Measurements from ENCODE around the gene NRGN. TPM values are rescaled to one million over a fixed set of nuclear protein-coding genes. Genes with fewer than 3 reads are reported as not detected.

Gene NRGN
- total RNA-seq, 1 experiment from 2014 or later: 7.8 TPM

DNA sequence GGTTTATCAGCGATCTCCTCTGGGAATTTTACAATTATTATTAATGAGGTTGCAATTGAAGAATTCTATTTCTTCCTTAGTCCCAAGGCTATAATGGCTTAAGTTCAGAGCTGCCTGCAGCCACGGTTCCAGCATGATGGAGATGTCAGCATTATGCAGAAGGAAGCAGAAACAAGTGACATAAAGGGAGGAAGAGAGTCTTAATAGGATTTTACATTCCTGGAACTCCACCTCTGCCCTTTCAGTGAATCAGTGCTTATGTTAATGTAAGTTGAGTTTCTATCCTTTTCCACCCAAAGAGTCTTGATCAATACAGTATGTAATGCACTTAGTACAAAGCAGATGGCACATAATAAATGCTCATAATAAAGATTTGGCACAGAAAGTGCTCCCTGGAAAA, 11.6 kb upstream of the NRGN start:
- BruUV-seq (replicated peaks): no TSS peak
- intact Hi-C loops (cut with micrococcal nuclease; ENCODE audit: unreplicated experiment): no loop called here
- no peak for DNase-seq
- no peaks in the 10 kb centered on the region for H3K36me3 ChIP-seq (ENCODE audit: control insufficient read depth, insufficient read depth, low read length)
- peaks cover 15% of the 10 kb centered on the region for H3K4me1 ChIP-seq
- CTCF ChIA-PET: no interaction called here
- Mint-ChIP-seq H3K36me3 (ENCODE audit: insufficient read depth, unreplicated experiment) (no peaks in the 10 kb centered on the region), H3K27me3 (ENCODE audit: insufficient read depth, unreplicated experiment) (no peaks in the 10 kb centered on the region), H3K9me3 (ENCODE audit: unreplicated experiment) (no peaks in the 10 kb centered on the region), H3K4me1 (ENCODE audit: low read depth, unreplicated experiment) (peaks cover 17% of the 10 kb centered on the region), H3K27ac (ENCODE audit: unreplicated experiment) (no peak overlapping the region), H3K4me3 (ENCODE audit: unreplicated experiment) (no peak overlapping the region)
- POLR2A ChIA-PET: no interaction called here
- no peak for TF ChIP-seq CTCF (IDR thresholded peaks at IDR 0.05; ENCODE audit: insufficient read depth in 1 of 2, low read depth in 1 of 2, low read length in 1 of 2, severe bottlenecking in 1 of 2, unreplicated experiment in 1 of 2)
- no peaks in the 10 kb centered on the region for H3K9me3 ChIP-seq
- H3K27me3 ChIP-seq (replicated peaks; ENCODE audit: control insufficient read depth, insufficient read depth, low read length): no peaks in the 10 kb centered on the region
- no peak overlapping the region for H3K4me3 ChIP-seq (ENCODE audit: low read depth, low read length)

GRCh38 chr11:124729571-124729970, 10.2 kb upstream of the NRGN start:
- POLR2A ChIA-PET: no interaction called here

DNA sequence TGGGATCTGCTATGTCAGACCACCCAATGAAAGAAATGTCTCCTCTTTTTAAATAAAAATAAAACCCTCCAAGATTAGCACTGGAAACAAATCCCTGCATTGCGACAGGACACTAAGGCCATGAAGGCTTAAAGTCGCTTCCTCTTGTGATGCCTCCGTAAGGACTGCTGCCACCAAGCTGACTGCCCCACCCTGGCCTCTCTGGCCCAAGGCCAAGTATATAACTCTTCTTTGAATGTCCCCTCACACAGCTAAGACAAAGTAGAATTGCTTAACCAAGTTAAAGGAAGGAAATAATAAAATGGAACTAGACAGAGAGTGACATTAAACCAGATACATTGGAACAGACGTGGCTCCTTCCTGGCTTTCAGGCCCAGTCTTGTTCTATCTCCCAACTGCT, 7.5 kb upstream of the NRGN start:
- H3K4me3 ChIP-seq (ENCODE audit: low read depth, low read length): no peak overlapping the region
- intact Hi-C loops (cut with micrococcal nuclease; ENCODE audit: unreplicated experiment): no loop called here
- no peaks in the 10 kb centered on the region; the same call in 1 of the 2 replicates for H3K27me3 ChIP-seq (replicated peaks; ENCODE audit: control insufficient read depth, insufficient read depth, low read length)
- no peaks in the 10 kb centered on the region for H3K4me1 Mint-ChIP-seq (ENCODE audit: low read depth, unreplicated experiment)
- no peaks in the 10 kb centered on the region for H3K9me3 ChIP-seq
- H3K27me3 Mint-ChIP-seq (ENCODE audit: insufficient read depth, unreplicated experiment): peaks cover 31% of the 10 kb centered on the region
- ChIA-PET CTCF (no interaction called here), POLR2A (no interaction called here)
- H3K27ac Mint-ChIP-seq (ENCODE audit: unreplicated experiment): no peak overlapping the region
- no peaks in the 10 kb centered on the region for H3K4me1 ChIP-seq
- no peak overlapping the region for H3K4me3 Mint-ChIP-seq (ENCODE audit: unreplicated experiment)
- no peak for TF ChIP-seq CTCF (IDR thresholded peaks at IDR 0.05; ENCODE audit: insufficient read depth in 1 of 2, low read depth in 1 of 2, low read length in 1 of 2, severe bottlenecking in 1 of 2, unreplicated experiment in 1 of 2)
- no TSS peak for BruUV-seq (replicated peaks)
- H3K9me3 Mint-ChIP-seq (ENCODE audit: unreplicated experiment): no peaks in the 10 kb centered on the region
- H3K36me3 Mint-ChIP-seq (ENCODE audit: insufficient read depth, unreplicated experiment): no peaks in the 10 kb centered on the region
- DNase-seq: no peak
- no peaks in the 10 kb centered on the region for H3K36me3 ChIP-seq (ENCODE audit: control insufficient read depth, insufficient read depth, low read length)

More at GRCh38 chr11:124729571-124729970, 10.2 kb upstream of the NRGN start:
- Mint-ChIP-seq H3K27ac (ENCODE audit: unreplicated experiment) (no peak overlapping the region), H3K4me1 (ENCODE audit: low read depth, unreplicated experiment) (peaks cover 16% of the 10 kb centered on the region), H3K36me3 (ENCODE audit: insufficient read depth, unreplicated experiment) (no peaks in the 10 kb centered on the region), H3K4me3 (ENCODE audit: unreplicated experiment) (no peak overlapping the region), H3K9me3 (ENCODE audit: unreplicated experiment) (no peaks in the 10 kb centered on the region), H3K27me3 (ENCODE audit: insufficient read depth, unreplicated experiment) (peaks cover 9% of the 10 kb centered on the region)
- H3K36me3 ChIP-seq (ENCODE audit: control insufficient read depth, insufficient read depth, low read length): no peaks in the 10 kb centered on the region
- peaks cover 12% of the 10 kb centered on the region for H3K4me1 ChIP-seq
- DNase-seq: no peak
- intact Hi-C loops (cut with micrococcal nuclease; ENCODE audit: unreplicated experiment): no loop called here
- no peaks in the 10 kb centered on the region for H3K9me3 ChIP-seq
- no peak overlapping the region for H3K4me3 ChIP-seq (ENCODE audit: low read depth, low read length)
- CTCF ChIA-PET: no interaction called here
- BruUV-seq (replicated peaks): no TSS peak
- H3K27me3 ChIP-seq (replicated peaks; ENCODE audit: control insufficient read depth, insufficient read depth, low read length): no peaks in the 10 kb centered on the region
- TF ChIP-seq CTCF (IDR thresholded peaks at IDR 0.05; ENCODE audit: insufficient read depth in 1 of 2, low read depth in 1 of 2, low read length in 1 of 2, severe bottlenecking in 1 of 2, unreplicated experiment in 1 of 2): no peak

Data from Caco-2 (cell line).